Activated naive CD4-positive, alpha-beta T cell treated with anti-CD3 and anti-CD28 coated beads for 36 hours (primary cell): Measurements from ENCODE around the gene CCDC116. TPM values are rescaled to one million over a fixed set of nuclear protein-coding genes. Genes with fewer than 3 reads are reported as not detected.

Experiments
- CTCF ChIA-PET: fragments of 350-600 bp; sonication (Branson Sonifier 250); formaldehyde crosslinking; loops from one replicate; lab custom pipeline; 2021; ENCODE audit warnings: antibody characterized with exemption; lab: Charles Lee
- DNase-seq: peaks from one replicate; pipeline ENCODE4 v3.0.0-alpha.2; 2020
- H3K27ac Mint-ChIP-seq: one replicate; pipeline ENCODE4 v1.8.0; 2021; ENCODE audit warnings: mild to moderate bottlenecking, mixed read lengths
- H3K27me3 Mint-ChIP-seq: one replicate; pipeline ENCODE4 v1.8.0; 2021; ENCODE audit warnings: low read depth, mixed read lengths
- H3K36me3 Mint-ChIP-seq: one replicate; pipeline ENCODE4 v1.8.0; 2021; ENCODE audit warnings: low read depth, mixed read lengths
- H3K4me1 Mint-ChIP-seq: one replicate; pipeline ENCODE4 v1.8.0; 2021; ENCODE audit warnings: low read depth, mixed read lengths
- H3K4me3 Mint-ChIP-seq: one replicate; pipeline ENCODE4 v1.8.0; 2021; ENCODE audit warnings: mild to moderate bottlenecking, moderate library complexity, mixed read lengths
- H3K9me3 Mint-ChIP-seq: one replicate; pipeline ENCODE4 v1.8.0; 2021; ENCODE audit warnings: mixed read lengths
- intact Hi-C: fragments of 100-400 bp; cut with micrococcal nuclease; formaldehyde crosslinking; loops from one replicate; pipeline ENCODE4 v1.15.1; 2023
- microRNA-seq: library from miRNA; unstranded; fragments of <30 nt; microRNA quantifications from one replicate; pipeline ENCODE4 v1.2.0, GENCODE V29; 2022; ENCODE audit warnings: borderline microRNAs expressed, borderline replicate concordance
- total RNA-seq, 2 experiments: library from RNA; stranded (reverse); gene quantifications; one replicate each; pipeline ENCODE4 v1.2.3, GENCODE V29; 2021

CCDC116 gene
- total RNA-seq, 2 experiments from 2014 or later: 0.19 to 0.30 TPM

GRCh38 chr22:21681566-21682370 lies 49.2 kb downstream of the CCDC116 start:
- no peak overlapping the region for H3K27ac Mint-ChIP-seq
- H3K9me3 Mint-ChIP-seq: no peaks in the 10 kb centered on the region
- H3K4me1 Mint-ChIP-seq: no peaks in the 10 kb centered on the region
- no peaks in the 10 kb centered on the region for H3K27me3 Mint-ChIP-seq
- CTCF ChIA-PET: no interaction called here
- no peak overlapping the region for H3K4me3 Mint-ChIP-seq
- DNase-seq: no peak
- intact Hi-C loops: no loop called here
- H3K36me3 Mint-ChIP-seq: peaks cover 8% of the 10 kb centered on the region

DNA sequence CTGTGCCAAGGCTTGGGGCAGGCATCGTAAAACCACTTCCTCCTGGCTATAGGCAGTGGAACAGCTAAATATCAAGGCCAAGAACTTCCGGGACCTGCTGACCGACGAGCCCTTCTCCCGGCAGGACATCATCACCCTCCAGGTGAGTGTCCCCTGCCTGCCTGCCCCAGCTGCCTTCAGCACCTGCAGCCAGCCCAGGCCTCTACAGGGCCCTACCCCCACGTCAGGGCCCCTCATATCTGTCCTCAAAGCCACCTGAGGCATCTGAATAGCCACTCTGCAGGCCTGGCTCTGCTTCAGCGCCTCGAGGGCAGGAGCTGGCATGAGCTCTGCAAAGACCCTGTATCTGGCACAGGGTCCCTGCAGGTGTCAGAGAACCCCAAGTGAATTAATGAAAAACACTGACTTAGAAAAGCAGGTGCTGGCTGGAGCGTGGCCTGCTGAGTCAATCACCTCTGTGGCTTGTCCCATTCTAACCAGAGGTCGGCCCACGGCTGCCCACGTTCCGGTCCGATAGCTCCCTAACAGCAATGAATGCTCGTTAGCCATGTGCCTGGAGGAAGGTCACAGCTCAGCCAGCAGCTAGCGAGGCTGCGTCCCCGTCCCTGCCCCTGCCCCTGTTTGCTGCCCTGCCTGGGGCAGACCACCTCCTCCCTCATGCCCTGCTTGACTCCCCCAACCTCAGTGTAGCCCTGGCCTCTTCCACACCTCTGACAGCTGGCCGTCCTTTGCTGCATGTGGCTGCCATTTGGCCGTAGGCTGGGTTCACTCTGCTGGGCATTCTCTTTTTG lies 50.0 kb downstream of the CCDC116 start:
- Mint-ChIP-seq H3K27me3 (no peaks in the 10 kb centered on the region), H3K36me3 (peaks cover 8% of the 10 kb centered on the region), H3K27ac (no peak overlapping the region), H3K4me1 (no peaks in the 10 kb centered on the region), H3K4me3 (no peak overlapping the region), H3K9me3 (no peaks in the 10 kb centered on the region)
- CTCF ChIA-PET: no interaction called here
- intact Hi-C loops: no loop called here
- DNase-seq: no peak

GRCh38 chr22:21683401-21683811 lies 50.8 kb downstream of the CCDC116 start:
- no peak overlapping the region for H3K27ac Mint-ChIP-seq
- H3K4me1 Mint-ChIP-seq: no peaks in the 10 kb centered on the region
- CTCF ChIA-PET: no interaction called here
- no peak for DNase-seq
- intact Hi-C loops: no loop called here
- peaks cover 7% of the 10 kb centered on the region for H3K36me3 Mint-ChIP-seq
- H3K27me3 Mint-ChIP-seq: no peaks in the 10 kb centered on the region
- no peak overlapping the region for H3K4me3 Mint-ChIP-seq
- H3K9me3 Mint-ChIP-seq: no peaks in the 10 kb centered on the region

DNA sequence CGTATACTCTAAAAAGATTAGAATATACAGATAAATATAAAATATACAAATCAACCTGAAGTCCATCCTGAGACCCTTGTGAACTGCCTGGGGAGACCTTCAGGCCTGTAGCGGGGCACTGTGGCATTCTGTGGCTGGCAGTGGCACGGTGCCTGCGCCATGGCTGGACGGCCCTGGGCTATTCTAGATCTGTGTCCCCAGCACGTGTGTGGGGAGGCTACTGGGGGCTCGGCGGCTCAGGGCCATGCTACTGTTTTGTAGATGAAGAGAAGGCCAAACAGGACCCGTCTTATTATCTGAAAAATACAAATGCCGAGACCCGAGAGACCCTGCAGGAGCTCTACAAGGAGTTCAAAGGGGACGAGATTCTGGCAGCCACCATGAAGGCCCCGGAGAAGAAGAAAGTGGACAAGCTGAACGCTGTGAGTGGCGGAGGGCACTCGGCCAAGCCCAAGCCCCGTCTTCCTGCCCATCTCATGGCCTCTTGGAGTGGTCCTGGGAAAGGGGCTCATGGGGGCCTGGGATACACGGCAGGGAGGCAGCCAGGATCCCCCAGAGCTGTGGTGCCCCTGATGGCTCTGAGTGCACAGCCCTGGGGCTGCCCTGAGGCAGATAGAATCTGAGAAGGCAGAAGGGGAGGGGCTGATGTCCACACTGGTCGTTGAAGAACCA lies 52.1 kb downstream of the CCDC116 start:
- CTCF ChIA-PET: interaction anchor here (0.5 to 0.9 kb wide), 2 partner anchors 24 to 180 kb away, joined by 3 read pairs; no protein-coding TSS in a partner anchor
- H3K27ac Mint-ChIP-seq: no peak overlapping the region
- peaks cover 8% of the 10 kb centered on the region for H3K36me3 Mint-ChIP-seq

GRCh38 chr22:21685164-21685513 lies 52.6 kb downstream of the CCDC116 start:
- H3K27ac Mint-ChIP-seq: no peak overlapping the region
- peaks cover 11% of the 10 kb centered on the region for H3K36me3 Mint-ChIP-seq
- peaks cover 5% of the 10 kb centered on the region for H3K4me1 Mint-ChIP-seq
- CTCF ChIA-PET: interaction anchor here (0.7 to 0.9 kb wide), 2 partner anchors 86 to 179 kb away, joined by 3 read pairs; no protein-coding TSS in a partner anchor
- intact Hi-C loops: no loop called here
- no peaks in the 10 kb centered on the region for H3K9me3 Mint-ChIP-seq
- DNase-seq: no peak
- no peak overlapping the region for H3K4me3 Mint-ChIP-seq
- H3K27me3 Mint-ChIP-seq: no peaks in the 10 kb centered on the region

More for the DNA sequence above, 52.1 kb downstream of the CCDC116 start:
- Mint-ChIP-seq H3K4me1 (peaks cover 1% of the 10 kb centered on the region), H3K27me3 (no peaks in the 10 kb centered on the region), H3K4me3 (no peak overlapping the region), H3K9me3 (no peaks in the 10 kb centered on the region)
- intact Hi-C loops: no loop called here
- no peak for DNase-seq

DNA sequence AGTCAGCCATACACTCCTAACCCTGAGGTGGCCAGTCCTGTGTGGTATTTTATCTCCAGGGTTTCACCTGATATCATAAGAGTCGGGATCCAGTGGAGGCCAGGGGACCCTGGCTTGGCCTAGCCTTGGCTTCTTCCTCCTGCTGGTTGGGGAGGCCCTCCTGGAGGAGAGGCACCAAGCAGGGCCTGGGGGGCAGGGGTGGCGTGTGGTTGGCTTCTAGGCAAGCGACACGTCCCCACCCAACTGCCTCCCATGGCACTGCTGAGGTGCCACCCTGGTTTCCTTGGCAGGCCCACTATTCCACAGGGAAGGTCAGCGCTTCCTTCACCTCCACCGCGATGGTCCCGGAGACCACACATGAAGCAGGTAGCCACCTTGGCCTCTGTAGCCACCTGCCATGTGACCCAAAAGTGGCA lies 53.6 kb downstream of the CCDC116 start:
- no peak overlapping the region for H3K4me3 Mint-ChIP-seq
- H3K27me3 Mint-ChIP-seq: no peaks in the 10 kb centered on the region
- no peaks in the 10 kb centered on the region for H3K9me3 Mint-ChIP-seq
- H3K27ac Mint-ChIP-seq: no peak overlapping the region
- no peak for DNase-seq
- CTCF ChIA-PET: no interaction called here
- intact Hi-C loops: no loop called here
- H3K4me1 Mint-ChIP-seq: peaks cover 13% of the 10 kb centered on the region
- peaks cover 13% of the 10 kb centered on the region for H3K36me3 Mint-ChIP-seq

Small RNAs within 50 kb of the gene (microRNA-seq; reads per million reads assigned to microRNA genes)
- gene MIR130B: 1,370 reads per million, percentile 86 among the genes with 10 or more reads in this experiment
- 31.8 reads per million, percentile 44 among the genes with 10 or more reads in this experiment for gene MIR301B

Other genes starting within 250 kb of the CCDC116 start
- gene RIMBP3B, start 249.0 kb upstream of the CCDC116 start, total RNA-seq: under 1 TPM in 1 of 2 experiments, not detected in 1; 0.24 TPM
- 1 to 10 TPM; 3.1 to 3.3 TPM for gene HIC2, start 215.4 kb upstream of the CCDC116 start, total RNA-seq
- under 1 TPM in 1 of 2 experiments, not detected in 1; 0.22 TPM for gene TMEM191C, start 165.4 kb upstream of the CCDC116 start, total RNA-seq
- gene RIMBP3C, start 81.3 kb upstream of the CCDC116 start, total RNA-seq: under 1 TPM in 1 of 2 experiments, not detected in 1; 0.44 TPM
- 10 to 100 TPM; 49.1 to 50.1 TPM for gene UBE2L3, start 65.0 kb upstream of the CCDC116 start, total RNA-seq
- 10 to 100 TPM; 50.3 to 53.2 TPM for gene YDJC, start 2.7 kb upstream of the CCDC116 start, total RNA-seq
- gene SDF2L1, start 9.5 kb downstream of the CCDC116 start, total RNA-seq: 10 to 100 TPM; 21.7 to 22.3 TPM
- gene PPIL2, start 33.3 kb downstream of the CCDC116 start, total RNA-seq: 10 to 100 TPM; 40.9 to 42.3 TPM
- gene YPEL1, start 103.0 kb downstream of the CCDC116 start, total RNA-seq: 1 to 10 TPM in 1 of 2 experiments, under 1 TPM in 1; 0.88 to 1.6 TPM
- gene MAPK1, start 234.9 kb downstream of the CCDC116 start, total RNA-seq: 10 to 100 TPM; 74.0 to 82.6 TPM